Stimulated activated CD8-positive, alpha-beta memory T cell treated with anti-CD3 and anti-CD28 coated beads, Interleukin-7, amount 100 ng/mL, for 48 hours (primary cell): ENCODE results near the gene P2RY2.
"Not testable (repeated sequence)": the region's sequence is repeated elsewhere in the genome, so short reads cannot be mapped to it uniquely, and the experiment has no call there.

ENCODE experiments used
- DNase-seq, 2 donors: peaks; one replicate each; pipeline ENCODE4 v3.0.0-alpha.2; 2020; ENCODE audit warnings: low read depth in 1 of 2; ENCODE audit errors: extremely low read depth in 1 of 2

P2RY2 gene

DNA sequence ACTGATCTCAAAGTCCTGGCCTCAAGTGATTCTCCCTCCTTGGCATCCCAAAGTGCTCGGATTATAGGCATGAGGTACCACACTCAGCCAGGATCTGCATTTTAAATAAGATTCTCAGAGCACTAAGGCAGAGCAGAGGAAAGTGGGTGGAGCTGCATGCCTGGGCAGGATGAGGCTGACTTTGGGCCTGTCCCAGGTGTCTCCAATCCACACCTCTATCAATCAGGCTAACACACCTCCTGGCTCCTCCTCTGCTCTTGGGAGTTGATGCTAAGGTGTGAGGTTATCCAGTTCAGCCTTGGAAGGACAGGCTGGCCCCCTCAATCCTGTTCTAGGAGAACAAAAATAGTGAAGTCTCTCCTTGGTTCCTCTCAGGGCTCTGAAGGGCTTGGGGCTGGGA lies 30.2 kb upstream of the P2RY2 start:
- DNase-seq, result no peak

DNA sequence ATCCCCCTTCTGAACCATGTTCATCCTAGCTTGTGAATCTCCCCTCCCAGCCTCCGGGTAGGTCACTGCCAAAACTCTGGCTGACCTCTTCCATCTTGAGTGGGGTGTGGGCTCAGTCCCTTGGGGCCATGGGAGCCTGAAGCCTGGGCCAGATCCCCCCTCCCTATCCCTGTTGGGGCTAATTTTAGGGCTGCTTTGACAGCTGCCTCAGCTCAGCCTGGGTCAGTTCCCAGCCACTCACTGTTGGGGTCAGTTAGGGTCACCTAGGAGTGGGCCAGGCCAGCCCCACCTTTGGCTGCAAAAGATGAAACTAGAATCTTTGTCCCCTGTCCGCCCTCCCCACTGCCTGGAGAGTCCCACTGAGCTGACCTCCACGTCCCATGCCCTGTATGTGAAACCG lies 29.8 kb upstream of the P2RY2 start:
- no peak for DNase-seq

DNA sequence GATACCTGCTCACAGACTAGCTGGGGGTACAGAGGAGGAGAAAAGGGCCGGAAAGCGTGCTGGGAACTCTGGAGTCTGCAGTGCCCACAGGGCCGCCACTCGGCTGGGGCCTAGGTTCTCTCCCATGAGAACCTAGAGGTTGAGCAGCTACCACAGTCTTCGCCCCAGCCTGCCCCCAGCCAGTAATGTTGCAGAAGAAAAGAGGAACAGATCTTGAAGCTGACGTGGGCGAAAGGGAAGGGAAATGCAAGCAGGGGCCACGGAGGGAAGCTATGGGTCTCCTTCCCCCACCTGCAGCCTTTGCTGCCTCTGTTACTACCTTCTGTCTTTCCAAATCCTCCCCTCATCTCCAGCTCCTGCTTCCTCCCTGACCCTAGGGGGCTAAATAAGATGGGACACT lies 28.8 kb upstream of the P2RY2 start:
- DNase-seq, result no peak

DNA sequence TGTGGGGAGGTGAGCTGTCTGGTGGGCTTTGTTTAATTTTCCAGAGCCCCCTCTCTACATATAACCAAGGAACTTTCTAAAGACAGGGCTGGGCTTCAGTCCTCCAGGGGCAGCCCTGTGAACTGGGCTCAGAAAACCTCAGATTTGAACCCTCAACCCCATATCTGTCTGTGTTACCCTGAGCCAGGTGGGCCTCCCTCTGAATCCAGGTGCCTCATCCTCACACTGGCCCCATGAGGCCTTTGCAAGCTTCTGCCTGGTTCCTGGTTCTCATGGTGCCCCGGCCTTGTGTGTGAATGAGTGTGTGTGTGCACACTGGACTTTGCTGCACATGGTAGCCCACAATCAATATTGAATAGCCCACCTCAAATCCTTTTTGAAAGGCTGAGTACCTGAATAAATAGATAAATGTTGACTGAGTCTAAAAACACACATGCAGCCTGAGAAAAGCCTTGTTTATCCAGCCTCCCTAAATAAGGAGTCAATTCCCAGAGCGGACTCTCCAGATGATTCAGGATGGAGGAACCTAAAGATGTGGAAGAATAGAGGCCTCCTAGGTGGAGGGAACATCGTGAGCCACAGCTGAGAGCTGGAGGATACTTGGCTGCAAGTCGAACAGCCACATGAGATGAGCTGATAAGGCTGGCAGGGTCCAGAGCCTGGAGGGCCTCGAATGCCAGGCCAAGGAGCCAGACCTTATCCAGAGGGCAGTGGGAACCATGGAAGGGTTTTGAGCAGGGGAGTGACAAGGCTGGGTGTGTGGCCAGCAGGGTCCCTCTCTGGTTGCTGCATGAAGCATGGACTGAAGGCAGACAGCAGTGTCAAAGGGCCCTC lies 28.1 kb upstream of the P2RY2 start:
- DNase-seq, result no peak

DNA sequence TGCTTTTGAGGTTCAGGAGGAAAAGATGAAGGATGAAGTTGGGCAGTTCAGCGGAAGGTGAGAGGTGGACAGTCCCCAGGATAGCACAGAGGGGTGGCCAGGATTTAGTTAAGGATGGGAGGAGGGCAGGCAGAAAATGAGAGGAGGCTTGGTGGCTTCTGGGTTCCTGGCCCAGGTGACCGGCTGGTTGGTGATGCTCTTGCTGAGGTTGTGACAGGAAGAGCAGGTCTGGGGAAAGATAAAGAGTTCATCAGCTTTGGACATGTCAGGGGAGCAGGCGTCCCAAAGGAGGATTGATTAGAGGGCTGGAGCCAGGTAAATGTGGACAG lies 27.6 kb upstream of the P2RY2 start:
- DNase-seq, result no peak

DNA sequence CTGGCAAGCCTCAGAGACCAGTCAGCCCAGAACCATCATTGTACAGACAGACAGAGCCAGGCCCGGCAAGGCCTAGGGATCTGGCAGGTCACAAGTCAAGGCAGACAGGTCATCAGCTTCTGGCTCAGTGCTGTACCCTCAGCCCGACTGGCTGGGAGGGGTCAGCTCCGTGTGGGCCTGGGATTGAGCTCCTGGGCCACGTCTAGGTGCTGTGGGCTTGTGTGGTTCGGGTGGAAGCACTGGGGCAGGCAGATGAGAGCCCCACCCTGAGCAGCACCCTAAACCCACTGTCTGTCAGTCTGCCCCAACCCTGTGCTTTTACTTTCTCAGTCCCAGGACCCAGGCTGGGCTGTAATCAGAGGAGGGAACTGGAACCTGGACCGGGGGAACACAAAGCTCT lies 26.9 kb upstream of the P2RY2 start:
- no peak for DNase-seq

DNA sequence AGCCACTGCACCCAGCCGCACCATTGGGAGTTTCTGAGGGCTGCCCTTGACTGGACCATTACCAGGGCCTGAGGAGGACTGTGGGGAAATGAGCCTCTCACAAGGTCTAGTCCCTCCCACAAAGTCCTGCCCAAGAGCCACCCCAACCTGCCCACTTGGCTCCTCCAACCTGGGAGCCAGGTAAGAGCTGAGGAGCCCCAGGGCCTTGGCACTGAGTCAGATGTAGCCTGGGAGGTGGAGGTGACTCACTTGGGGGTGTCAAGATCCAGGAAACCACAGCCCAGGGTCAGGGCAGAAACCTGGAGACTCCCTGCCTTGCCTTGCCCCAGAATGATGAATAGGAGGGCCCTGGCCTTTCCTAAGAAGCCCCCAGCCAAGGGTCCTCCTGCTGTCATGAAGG lies 25.8 kb upstream of the P2RY2 start:
- no peak for DNase-seq

DNA sequence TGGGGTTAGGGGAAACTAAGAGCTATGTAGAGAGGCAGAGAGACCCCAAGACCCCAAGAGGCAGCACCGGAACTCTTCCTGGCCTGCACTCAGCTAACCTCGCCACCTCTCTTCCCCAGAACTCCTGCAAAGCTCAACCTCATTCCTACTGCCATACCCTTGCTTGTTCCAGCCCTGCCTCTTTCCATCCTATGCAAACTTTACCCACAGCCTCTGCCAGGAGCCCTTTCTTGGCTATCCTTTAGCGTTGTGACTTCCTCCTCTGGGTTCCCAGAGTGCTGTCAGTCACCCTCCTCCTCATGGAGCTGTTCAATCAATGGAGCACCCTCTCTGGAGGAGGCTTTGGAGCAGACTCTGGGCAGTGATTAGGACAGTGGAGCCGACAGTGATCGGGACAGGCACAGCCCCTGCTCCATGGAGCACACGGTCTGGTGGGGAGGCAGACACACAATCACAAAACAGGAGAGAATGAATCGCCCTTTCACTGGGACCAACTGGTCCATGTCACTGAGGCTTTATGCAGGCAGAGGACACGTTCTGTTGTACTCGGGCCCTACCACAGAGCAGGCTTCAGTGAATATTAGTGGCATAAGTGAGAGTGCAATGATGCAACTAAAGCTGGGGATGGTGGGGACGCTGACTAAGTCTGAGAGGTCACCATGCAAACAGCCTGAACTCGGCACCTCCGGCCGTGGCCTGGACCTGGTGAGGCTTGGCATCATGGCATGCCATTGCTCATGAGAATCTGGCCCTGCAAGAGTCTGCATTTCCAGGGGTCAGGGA lies 24.6 kb upstream of the P2RY2 start:
- DNase-seq, result no peak

DNA sequence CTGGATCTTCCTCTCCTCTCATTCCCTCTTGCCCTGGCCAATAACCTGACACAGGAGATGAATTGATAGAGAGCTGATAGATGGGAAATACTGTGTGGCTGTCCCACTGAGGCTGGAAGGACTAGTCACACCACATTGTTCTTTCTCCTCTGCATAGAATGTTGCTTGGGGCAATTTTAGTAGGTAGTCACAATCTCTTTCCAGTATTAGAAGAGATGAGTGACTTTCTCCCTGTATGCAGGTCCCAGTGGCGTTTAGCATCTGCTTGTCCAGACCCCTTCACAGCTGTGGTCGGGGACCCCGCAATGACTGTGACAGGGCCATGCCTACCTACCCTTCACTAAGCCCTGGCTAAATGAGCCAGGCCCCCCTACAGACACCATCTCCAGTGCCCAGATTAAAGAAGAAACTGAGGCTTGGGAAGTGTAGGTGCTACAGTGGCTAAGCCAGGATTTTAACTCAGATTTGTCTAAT lies 24.0 kb upstream of the P2RY2 start:
- DNase-seq, result no peak

DNA sequence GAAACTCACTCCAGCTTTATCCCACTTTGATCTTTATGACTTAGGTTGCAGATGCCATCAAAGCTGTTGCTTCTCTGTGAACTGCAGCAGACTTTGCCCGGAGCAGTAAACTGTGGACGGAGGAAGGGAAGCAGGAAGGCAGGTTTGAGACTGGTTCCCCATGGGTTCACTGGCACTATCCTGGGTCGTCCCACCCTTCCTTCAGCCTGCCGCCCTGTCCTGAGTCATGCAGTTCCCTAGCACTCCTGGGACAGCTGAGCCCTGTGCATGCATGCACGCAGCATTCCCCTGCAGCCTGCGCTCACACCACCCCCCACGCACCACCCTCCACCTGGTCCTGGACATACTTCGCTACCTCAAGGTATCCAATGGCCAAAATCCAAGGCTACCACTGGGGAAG lies 23.5 kb upstream of the P2RY2 start:
- DNase-seq, result no peak

DNA sequence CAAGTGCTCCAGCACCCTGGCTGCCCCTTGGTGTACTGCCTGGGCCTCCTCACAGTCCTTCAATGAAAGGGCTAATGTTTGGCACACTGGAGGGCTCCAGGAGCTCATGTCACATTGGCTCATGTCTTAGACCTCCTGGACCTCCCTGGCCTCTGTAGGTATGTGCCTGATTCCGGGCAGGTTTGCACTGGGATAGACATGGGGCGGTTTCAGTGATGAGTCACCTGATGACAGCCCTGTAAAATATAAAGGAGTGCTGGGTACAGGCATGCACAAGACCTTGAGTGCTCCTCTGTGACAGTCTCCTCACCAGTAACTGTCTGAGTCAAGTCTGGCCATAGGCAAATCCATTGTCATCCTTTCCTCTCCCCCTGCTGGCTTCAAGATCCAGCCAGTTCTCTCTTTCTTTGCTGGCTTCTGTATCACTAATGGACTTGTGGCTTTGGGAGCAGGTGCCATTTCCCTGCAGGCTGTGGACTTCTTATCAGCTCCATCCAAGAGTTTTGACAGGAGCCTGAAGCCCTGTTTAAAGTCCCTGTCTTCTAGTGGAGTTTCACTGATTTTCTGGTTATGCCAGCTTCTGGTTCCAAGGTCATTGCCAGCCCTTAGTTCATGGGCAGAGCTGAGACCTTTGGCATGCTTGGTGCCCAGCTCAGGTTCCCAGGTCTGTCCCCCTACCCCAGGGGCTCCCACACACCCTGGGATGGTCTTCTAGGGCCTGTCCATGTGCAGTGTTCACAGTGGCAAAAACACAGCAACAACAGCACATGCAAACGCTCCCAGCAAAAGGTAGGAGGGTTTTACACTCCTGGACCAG lies 22.7 kb upstream of the P2RY2 start:
- no peak for DNase-seq

DNA sequence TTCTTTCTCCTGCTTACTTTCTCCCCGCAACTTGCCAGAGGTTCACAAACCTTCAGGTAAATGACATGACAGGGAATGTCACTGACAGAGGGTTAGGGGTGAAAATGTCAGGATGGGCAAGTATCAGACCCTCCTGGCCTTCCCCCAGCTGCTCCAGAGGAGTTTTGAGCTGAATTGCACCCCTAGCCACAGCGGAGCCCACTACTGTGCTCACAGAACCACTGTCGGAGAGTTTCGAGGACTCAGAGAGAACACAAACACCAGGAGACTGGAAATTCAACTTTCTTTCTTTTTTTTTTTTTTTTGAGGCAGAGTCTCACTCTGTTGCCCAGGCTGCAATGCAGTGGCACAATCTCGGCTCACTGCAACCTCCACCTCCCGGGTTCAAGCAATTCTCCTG lies 21.5 kb upstream of the P2RY2 start:
- no peak for DNase-seq

DNA sequence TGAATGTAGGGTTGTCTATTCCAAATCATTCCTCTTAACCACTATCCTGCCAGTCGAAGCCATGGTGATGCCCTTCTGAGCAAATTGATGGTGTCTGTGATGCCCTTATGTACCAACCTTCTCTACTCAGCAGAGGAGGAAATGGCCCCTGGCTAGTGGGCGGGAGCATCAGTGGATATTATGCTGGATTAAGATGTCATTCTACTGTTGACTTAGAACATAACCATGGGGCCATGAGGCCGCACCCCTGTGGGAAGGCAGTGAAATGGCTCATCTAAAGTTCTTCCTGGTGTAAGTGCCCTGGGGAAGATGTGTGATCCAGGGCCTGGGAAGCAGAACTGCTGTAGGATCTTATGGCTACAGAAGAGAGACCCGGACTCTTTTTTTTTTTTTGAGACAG lies 20.7 kb upstream of the P2RY2 start:
- DNase-seq, result no peak

DNA sequence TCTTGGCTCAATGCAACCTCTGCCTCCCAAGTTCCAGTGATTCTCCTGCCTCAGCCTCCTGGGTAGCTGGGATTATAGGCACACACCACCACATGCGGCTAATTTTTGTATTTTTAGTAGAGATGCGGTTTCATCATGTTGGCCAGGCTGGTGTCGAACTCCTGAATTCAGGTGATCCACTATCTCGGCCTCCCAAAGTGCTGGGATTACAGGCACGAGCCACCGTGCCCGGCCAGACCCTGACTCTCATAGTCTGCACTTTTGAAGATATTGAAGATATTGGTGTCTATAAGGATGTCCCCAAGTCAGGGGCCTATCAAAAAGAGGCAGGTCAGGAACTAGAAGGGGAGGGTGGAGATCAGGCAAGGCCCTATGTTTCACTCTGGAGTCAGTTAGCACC lies 20.3 kb upstream of the P2RY2 start:
- not testable (repeated sequence) for DNase-seq

DNA sequence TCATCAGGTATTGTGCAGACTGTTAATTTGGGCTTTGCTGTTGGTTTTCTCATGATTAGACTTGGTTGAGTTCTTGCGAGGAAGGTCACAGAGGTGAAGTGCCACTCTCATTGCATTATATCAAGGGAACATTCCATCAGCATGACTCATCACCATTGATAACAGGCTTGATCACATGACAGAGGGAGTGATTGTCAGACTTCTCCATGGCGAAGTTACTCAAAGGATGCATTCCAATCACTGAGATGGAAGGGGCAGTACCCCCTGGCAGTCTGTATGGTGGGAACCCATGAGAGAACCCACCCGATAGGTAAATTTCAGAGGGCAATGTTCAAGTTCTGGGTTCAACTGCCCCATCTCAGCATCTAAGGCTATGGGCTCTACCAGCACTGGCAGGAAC lies 19.4 kb upstream of the P2RY2 start:
- no peak for DNase-seq

DNA sequence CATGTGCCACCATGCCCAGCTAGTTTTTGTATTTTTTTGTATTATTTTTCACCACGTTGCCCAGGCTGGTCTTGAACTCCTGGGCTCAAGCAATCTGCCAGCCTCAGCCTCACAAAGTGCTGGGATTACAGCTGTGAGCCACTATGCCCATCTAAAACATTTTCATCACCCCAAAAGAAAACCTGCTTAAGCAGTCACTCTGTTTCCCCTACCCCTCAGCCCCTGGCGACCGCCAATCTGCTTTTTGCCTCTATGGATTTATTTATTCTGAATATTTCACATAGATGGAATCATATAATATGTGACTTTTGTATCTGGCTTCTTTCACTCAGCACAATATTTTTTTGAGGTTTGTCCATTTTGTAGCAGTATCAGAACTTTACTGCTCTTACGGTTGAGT lies 18.6 kb upstream of the P2RY2 start:
- no peak for DNase-seq

DNA sequence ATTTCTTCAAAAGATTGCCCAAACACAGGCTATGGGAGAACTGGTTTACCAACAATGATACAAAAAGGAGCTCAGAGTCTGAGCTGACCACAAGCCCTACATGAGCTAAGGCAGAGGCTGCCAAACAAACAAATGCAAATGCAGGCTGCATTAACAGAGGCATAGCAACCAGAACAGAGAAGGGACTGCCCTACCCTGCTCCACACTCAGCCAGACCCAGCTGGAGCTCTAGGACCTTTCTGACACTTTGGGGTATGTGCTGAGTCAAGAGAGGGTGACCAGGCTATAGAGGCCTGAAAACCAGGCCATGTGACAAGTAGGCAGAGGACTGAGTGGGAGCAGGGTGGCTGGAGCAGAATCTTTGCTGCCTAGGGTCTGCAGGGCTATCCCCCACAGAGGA lies 17.8 kb upstream of the P2RY2 start:
- no peak for DNase-seq

DNA sequence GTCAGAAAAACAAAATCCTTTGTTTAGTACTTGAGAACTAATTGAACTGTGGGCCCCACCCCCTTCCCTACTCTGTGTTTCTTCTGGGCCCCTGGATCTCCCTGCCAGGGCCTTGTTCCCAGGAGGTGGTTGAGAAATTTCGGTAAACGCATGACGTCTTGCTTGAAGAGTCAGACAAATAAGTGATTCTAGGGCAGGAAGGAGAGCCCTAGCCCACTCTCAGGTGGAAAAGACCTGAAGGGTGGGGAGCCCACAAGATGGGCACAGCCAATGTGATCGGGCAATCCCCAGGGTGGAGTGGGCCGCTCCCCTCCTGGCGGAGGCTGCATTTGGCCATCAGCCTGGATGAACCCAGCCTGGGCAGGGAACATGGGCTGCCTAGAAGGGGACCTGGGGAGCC lies 16.8 kb upstream of the P2RY2 start:
- DNase-seq, result no peak

DNA sequence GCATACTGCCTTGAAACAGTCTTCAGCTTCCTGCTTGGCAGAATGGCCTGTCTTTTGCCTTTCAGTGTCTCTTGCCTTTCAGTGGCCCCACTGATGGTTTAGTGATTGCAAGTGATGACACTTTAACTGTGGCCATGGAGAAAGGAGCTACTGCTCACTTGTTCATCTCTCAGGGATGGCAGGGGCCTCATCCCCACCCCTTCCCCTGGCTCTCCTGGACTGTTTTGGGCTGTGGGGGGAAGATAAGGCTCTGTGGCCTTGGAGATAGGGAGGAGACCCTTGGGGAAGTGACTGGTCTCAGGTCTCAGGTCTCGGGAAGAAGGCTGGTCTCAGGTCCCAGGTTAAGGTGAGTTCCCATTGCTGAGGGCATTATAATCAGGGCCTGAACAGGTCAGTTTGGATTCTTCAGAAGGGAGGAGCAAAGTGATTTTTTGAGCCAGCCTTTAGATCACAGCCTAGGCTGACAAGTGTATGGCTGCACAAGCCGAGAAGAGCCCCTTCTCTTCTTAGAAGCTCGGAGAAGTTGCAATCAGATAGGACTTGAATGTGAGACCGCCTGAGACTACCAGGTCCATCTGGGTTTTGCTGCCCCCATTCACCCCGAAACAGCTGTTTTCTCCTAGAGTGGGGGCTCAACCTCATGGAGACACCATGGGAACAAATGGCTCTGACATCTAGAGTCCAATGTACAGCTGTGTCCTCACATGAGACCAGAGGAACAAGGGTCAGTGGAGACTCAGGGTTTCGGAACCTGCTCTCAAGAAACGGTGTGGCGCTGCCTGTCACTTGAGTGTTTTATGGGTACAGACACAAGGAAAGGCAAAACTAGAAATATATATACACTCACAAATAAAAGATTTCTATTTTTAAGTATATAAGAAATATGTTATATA lies 15.9 kb upstream of the P2RY2 start:
- DNase-seq, result no peak

DNA sequence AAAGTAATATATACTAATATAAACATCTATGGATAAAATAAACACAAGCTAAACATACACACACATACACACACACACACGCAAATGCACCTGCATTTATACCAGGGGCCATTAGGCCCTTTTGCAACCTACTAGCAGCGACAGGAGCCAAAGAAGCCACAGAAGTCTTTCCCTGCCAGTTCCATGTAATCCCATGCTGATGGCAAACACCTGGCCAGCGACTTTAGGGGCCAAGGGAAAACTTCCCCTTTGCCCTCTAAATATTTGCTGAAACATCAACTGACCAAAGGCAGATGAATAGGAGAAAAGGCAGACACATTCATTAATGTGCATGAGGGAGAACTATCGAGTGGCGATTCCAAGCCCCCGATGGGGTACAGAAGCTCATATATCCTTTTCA lies 14.8 kb upstream of the P2RY2 start:
- DNase-seq, result no peak

DNA sequence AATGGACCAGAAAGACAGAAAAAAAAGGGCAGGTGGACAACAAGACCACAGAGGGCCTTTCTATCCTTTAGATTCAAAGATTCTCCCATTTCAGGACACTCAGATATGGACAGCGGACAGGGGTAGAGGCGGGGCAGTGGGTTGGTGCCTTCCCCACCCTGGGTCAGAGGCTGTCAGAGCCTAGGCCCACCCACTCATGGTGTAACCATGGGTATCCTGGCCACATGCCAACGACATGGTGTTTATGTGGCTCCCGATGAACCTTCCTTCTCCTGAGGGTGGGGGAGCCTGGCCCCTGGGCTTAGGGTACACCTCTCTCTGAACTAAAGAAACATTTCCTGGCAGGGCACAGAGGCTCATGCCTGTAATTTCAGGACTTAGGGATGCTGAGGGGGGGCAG lies 14.3 kb upstream of the P2RY2 start:
- DNase-seq, result no peak
